NCI-H2081 (cell line): Measurements from ENCODE around the gene WDR4.
"Not testable (repeated sequence)": the region's sequence is repeated elsewhere in the genome, so short reads cannot be mapped to it uniquely, and the experiment has no call there.

Experiments used
- DNase-seq, 2 experiments: peaks; one replicate each; lab custom pipeline; 2025; lab: John Stamatoyannopoulos, UW

WDR4 gene

DNA sequence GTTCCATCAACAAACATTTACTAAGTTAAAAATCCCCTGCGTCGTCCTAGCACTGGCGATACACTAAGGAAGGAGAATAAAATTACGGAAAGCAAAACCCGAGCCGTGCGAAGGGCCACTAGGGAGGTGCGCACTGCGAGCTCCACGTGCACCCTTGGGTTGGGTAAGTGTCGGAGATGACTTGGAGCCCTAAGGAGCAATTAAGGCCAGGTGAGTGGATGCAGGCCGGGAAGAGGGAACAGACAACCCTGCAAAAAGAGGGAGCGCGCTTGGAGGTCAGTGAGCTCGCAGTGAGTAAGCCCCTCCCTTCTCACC lies 704 bp downstream of the WDR4 start:
- DNase-seq, result no peak

GRCh38 chr21:42875811-42876210 lies 3.5 kb downstream of the WDR4 start:
- DNase-seq, result not testable (repeated sequence)

- DNase-seq, result no peak
Observed at GRCh38 chr21:42873096-42873495, 6.2 kb downstream of the WDR4 start.

DNA sequence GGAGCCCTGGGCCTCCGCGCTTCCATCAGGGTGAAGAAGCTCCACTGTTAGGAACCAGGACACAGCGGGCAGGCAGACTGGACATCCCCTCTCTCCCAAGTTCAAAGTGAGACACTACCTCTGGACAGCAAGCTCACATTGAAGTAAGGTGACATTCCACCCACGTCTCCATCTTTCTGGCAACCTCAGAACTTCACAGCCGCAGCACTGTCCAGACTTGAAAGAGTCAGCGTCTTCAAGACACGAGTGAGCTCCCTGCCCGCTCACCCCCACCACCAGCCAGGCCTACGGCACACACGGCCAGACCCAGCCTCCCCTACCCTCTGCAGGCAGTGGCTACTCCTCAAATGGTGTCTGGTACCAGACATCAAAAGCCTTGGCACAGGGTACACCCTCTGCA lies 11.1 kb downstream of the WDR4 start:
- no peak for DNase-seq

- peak; percentile 54 to 82 for DNase-seq
Observed at GRCh38 chr21:42865776-42866160, 13.6 kb downstream of the WDR4 start.

DNA sequence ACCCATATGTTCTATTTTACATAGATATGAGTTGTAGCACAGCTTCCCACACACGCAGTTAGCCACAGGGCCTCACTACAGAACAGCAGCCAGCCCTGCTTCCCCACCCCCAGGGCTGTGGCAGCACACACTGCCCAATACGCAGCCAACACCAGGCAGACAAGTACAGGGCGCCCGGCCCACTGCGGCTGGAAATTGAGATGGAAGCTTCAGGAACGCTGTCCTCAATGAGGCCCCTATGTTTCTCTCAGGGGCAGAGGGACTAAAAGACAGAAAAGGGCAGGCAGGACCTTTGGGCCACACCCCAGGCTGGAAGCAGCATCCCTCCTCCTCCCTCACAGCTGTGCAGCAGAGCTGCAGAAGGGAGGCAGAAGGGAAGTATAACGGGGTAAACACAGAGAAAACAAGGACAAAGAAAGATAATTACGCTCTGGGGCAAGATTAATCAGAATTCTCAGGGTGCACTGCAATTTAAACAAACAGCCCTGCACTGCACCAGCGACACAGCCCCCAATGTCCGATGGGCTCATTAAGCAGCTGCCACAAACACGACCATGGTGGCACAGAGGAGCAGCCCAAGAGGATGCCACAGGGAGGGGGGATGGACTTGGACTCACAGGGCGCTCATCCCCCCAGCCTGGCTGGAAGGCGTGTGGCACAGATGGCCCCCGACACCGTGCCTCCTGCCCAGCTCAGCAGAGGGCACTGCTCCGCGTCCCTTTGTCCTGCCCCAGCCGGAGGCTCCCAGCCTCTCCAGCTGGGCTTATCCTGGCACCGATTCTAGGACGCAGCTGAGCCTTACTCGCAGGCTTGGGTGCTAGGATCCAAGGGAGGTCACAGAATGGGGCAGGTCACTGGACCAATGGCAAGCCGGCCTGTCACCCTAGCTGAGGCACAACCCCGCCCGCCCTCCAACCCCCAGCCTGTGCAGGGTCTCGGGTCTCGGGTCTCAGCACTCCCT lies 14.2 kb downstream of the WDR4 start:
- peak; percentile 15 to 54 for DNase-seq

DNA sequence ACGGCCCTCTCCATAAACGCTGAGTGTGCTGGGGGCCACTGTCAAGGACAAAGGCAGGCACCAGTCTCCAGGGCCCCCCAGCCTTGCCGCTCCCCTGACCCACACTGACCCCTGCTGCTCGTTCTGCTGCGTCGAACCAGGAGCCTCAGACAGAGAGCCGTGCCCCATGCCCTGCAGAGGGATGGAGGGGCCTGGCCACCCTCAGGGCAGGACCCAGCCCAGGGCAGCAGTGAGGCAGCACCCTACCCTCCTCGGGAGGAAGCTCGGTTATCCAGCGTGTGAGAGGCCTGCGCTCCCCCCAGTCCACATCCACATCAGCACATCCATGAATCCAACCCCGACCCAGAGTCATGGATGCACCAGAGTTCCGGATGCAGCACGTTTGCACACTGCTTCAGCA lies 15.1 kb downstream of the WDR4 start:
- DNase-seq, result no peak

DNA sequence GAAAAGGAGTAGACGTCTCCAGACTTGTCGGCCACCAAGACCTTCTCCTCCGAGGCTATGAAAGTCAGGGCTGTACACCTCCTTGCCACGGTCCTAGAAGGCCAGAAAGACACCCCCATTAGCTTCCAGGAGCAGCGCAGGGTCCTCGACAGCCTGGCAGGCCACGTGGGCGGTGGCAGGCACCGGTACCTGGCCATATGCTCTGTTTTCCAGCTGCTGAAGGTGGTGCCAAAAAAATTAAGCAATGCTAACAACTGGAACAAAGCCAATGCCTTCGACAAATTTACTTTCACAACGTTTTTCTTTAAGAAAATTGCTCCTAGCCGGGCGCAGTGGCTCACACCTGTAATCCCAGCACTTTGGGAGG lies 15.9 kb downstream of the WDR4 start:
- peak in 1 of 2 experiments; percentile 4 for DNase-seq

DNA sequence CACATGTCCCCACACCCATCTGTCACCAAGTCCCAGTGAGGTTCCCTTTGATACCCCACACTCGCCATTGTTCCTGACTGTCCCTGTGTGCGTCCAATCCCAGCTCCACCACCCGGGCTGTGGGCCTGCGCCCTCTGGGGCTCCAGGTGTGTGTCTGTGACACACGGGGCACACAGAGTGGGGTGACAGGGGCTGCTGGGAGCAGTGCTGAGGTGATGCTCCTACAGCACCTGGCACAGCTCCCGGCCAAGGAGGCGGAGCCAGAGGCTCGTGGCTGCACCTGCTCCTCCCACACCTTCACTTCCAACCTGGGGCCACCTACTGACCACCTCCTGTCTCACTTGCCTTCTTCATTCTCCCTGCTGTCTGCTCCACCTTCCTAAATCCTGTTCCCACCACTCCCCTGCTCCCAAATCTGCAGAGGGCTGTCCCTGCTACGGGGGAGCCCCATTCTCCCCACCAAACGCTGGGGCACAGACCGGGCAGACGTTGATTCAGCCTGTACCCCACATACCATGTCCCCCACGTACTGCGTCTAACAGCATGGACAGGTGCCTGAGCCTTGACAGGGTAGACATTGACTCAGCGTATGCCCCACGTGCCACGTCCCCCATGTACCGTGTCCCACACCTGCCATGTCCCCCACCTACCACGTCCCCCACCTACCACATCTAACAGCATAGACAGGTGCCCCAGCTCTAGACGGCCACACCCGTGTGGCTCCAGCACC lies 16.4 kb downstream of the WDR4 start:
- DNase-seq, result peak in 1 of 2 experiments; percentile 39

- DNase-seq, result peak; percentile 43 to 72
Observed at GRCh38 chr21:42861848-42862400, 17.4 kb downstream of the WDR4 start.

DNA sequence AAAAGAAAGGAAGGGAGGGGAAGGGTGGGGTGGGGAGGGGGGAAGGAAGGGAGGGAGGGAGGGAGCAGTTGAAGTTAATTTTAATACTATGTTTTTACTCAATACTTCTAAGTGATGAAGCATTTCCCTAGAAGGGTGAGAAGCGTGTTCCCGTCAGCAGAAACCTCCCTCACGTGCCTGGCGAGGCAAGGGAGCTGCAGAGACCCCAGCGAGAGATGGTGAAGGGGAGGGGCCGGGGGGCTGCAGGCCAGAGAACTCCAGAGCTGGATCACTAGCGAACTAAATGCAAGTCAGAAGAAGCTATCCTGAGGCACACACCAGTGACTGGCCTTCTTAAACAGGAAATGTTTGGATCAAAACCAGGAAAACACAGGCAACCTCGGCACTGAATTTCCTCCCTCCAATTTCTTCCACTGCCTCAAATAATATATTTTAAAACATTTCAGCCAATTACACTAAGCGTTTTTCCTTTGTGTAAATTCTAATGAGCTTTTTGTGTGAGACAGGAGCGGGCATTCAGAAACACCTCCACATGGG lies 18.0 kb downstream of the WDR4 start:
- no peak for DNase-seq

DNA sequence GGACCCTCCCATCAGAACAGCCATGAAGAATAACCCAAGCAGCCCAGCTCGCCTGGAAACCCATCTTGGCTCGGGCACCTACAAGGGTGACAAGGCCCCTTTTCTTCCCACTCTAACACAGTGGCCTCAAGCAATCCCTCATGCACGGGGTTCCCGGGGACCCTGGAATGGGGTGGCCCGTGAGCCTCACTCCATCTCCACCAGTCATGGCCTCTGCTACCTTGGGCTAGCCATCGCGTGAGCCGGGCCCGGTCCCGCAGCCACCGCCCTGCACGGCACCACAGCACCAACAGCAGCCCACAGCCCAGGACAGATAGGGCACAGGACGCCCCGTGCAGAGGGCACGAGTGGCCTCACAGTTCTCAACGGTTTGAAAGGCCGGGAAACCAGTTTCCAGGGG lies 19.0 kb downstream of the WDR4 start:
- no peak for DNase-seq

DNA sequence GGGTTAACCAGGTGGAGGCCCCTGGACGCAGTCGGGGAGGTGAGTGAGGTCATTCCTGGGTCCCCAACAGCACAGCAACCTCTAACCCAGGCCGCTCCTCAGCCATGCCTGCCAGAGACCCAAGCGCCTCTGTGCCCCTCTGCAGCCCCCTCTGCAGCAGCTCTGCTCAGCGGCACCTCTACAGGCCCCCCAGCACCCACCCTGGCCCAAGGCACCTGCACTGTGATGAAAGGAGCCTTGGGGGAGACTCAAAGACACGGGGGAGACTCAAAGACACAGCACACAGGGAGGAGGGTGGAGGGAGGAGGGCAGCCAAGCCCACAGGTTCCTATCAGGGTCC lies 19.5 kb downstream of the WDR4 start:
- no peak for DNase-seq

GRCh38 chr21:42858957-42859890 lies 20.1 kb downstream of the WDR4 start:
- DNase-seq, result no peak

DNA sequence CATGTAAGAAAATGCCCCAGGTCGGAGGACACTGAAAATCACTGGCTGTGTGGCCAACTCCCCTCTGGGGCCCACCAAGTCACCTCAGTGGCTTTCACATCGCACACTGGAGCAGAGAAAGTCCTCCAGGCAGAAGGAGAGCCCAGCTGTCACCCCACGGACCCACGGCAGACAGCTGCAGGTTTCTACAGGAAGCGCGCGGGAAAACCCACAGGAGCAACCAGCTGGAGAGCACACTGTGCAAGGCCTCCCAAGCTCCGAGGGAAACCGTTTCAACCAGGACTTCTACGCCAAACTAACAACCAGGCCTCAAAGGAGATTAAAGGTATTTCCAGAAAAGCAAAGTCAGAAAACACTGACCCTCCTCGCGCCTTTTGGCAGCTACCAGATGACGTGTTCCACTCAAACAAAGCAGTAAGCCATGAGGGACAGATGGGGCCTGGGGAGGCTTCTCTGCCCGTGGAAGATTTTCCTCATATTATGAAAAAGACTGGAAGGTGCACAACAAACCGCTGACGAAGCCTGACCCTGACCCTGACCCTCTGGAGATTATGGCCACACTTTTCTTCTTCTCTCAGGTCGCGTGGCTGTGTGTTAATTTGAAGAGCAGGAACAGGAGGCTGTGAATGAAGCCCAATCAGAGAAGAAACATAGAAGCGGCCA lies 21.0 kb downstream of the WDR4 start:
- DNase-seq, result no peak

- no peak for DNase-seq
Observed at GRCh38 chr21:42857216-42857615, 22.1 kb downstream of the WDR4 start.

DNA sequence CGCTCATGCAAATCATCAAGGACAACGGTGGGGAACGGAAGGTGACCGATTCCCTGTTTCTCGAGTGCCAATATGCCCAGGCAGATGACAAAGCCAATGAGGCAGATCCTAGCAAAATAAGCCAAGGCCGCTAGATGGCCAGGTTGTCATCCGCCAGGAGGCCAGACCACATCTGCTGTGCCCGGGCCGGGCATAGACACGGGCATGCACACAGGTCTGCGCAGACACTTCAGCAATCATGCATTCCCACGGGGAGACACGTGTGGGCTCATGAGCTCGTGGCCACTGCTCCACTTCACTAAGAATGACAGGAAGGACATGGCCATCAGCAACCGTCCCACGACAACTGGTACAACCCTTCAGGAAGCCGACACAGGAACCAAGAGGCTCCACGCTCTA lies 23.4 kb downstream of the WDR4 start:
- DNase-seq, result no peak

GRCh38 chr21:42855171-42855936 lies 24.0 kb downstream of the WDR4 start:
- no peak for DNase-seq

DNA sequence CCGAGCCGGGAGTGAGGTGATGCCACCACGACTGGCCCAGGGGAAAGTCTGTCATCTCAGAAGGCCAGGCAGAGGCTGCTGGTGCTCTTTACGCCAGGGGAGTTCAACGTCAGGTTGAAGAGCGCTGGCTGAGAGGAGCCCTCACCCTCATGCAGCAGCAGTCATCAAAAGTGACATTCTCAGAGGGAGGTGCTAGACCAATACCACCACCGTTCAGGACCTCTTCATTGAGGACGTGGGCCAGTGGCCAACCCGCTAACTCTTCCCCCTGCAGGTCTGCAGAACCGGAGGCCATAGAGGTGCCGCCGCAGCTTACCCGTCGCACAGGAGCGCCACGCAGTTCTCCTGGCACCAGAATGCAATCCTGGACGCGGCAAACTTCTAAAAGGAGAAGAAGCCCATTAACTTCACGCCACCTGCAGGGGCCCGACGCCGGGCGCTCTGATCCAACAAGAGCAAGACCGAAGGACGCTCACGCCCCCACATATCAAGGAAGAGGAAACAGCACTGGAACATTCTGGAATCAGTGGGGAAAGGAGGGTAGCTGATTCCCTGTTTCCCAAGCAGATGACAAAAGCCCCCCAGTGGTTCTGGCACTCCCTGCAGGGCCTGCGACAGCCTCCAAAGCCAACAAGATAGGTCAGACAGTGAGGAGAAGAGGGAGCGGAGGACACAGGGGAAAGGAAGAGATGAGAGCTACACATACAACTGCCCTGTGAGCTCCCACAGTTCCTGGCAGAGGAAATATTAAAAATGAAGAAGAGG lies 24.9 kb downstream of the WDR4 start:
- DNase-seq, result no peak

GRCh38 chr21:42853621-42854020 lies 25.7 kb downstream of the WDR4 start:
- no peak for DNase-seq
